ENCODE data around the gene ZNF576.
A peak's percentile ranks its signal among the peaks of the same experiment; 100 is the strongest.
"Not testable (repeated sequence)": the region's sequence is repeated elsewhere in the genome, so short reads cannot be mapped to it uniquely, and the experiment has no call there.

The ZNF576 gene

DNA sequence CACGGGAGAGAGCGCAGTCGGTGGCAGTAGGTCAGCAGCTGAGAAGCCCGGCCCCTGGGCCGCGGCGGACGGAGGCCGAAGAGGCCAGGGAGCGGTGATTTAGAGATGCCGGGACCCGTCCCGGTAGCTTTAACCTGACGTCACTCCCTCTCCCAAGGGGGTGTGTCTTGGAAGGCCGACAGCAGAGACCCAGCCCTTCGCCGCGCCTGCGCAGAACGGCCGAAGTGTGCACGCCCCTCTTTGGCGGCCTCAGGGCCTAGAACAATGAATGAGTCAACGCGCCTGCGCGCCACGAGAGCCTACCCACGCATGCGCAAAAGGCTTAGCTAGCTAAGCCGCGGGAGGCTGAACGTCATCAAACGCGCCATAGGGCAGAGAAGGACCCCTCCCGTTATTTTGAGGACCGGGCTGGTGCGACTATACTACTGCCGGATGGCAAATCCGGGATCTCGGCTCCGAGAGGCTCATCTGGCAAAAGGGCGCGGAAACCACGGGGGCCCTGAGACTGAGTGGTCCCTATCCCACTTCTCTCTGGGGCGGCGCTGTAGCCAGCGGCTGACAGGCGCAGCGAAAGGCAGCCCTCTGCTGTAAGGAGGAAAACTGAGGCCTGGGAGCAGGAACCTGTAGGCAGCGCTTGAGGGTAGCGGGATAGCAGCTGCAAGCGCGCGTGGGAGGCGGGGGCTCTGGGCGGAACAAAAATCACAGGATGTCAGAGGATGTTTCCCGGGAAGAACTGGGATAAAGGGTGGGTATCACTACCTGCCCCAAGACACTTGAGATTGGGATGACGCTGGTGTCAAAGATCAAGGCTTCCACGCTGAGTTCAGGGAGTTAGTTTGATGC lies at the start of gene ZNF576, which contains the start of gene IRGQ:
TSS of gene ZNF576 (plus strand) at position 597 of the 843 bp plus-strand sequence. CDS start 514 bp downstream, outside the sequence.
TSS of gene IRGQ (minus strand) at position 136 of the 843 bp plus-strand sequence. CDS start 796 bp downstream, outside the sequence.
- peak; percentile 98 for DNase-seq (ENCODE audit: low read depth)

GRCh38 chr19:43547926-43548325 lies 48.5 kb upstream of the ZNF576 start:
- not testable (repeated sequence) for DNase-seq (ENCODE audit: low read depth)

- DNase-seq (ENCODE audit: low read depth), result no peak
These were observed 47.7 kb upstream of the ZNF576 start for GRCh38 chr19:43548706-43549105.

GRCh38 chr19:43551399-43552197 lies 44.8 kb upstream of the ZNF576 start:
- no peak for DNase-seq (ENCODE audit: low read depth)

DNA sequence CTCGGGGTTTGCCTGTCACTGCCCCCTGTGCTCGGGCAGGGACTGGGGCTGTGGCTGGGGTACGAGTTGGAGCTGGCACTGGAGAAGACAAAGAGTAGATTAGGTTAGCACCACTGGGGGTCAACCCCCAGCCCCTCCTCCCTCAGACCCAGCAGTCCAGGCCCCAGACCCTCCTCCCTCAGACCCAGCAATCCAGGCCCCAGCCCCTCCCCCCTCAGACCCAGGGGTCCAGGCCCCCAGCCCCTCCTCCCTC lies 44.3 kb upstream of the ZNF576 start:
- DNase-seq (ENCODE audit: low read depth), result no peak

DNA sequence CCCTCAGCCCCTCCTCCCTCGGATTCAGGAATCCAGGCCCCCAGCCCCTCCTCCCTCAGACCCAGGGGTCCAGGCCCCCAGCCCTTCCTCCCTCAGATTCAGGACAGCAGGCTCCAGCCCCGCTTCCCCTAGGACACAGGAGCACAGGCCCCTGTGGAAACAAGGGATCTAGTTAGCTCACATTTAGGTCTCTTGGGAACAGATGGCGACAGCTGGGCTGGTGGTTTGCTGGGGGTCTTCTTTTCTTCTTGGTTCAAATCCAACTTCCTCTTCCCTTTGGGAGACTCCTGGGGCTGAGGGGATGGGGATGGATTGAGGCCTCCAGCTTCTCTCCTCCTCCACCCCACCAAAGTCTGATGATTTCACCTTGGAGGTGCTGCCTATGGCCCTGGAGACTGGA lies 43.8 kb upstream of the ZNF576 start:
- no peak for DNase-seq (ENCODE audit: low read depth)

- DNase-seq (ENCODE audit: low read depth), result no peak
These were observed 42.7 kb upstream of the ZNF576 start for GRCh38 chr19:43553656-43554055.

GRCh38 chr19:43554317-43554895 lies 42.0 kb upstream of the ZNF576 start:
- no peak for DNase-seq (ENCODE audit: low read depth)

DNA sequence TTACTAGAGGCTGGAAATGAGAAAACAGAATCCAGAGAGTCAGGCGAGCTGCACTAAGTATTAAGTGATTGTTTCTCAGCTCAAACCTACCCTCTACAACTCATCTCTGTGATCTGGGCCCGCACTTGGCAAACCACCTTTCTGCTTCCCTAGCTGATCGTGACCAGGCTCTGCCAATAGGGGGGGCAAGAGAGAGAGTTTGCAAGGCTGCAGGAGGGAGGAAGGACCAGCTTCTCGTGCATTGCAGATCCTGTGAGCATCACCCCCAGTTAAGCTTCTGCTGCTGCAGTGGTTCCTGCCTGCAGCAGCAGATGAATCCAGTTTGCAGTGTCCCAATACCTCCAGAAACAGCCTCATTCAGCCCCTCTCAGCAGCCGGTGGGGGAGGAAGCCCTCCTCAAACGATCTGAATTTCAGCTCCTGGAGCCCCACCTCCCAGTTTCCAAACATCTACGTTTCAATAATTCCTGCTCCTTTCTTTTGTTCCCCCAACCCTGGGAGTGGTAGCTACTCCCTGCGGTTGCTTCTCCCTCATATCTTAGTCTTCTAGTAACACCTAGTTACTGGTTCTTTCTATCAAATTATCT lies 41.1 kb upstream of the ZNF576 start:
- peak; percentile 51 for DNase-seq (ENCODE audit: low read depth)

DNA sequence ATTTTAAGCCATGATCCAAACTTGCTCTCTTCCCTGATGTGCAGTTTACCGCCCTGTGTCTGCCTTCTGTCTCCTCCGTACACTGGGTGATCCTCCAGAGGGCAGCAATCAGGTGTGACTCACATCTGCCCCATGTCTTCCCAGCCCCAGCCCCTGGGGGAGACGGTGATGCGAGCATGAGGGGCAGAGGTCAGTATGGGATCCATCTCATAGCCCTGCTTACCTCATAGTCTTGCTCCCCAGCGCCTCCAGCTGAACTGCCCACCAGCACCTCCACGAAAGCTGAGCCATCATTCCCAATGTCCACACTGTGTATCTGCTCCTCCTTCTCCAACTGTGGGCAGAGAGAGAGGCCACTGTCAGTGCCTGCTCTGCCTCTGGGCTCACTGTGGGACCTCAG lies 35.7 kb upstream of the ZNF576 start:
- DNase-seq (ENCODE audit: low read depth), result no peak

DNA sequence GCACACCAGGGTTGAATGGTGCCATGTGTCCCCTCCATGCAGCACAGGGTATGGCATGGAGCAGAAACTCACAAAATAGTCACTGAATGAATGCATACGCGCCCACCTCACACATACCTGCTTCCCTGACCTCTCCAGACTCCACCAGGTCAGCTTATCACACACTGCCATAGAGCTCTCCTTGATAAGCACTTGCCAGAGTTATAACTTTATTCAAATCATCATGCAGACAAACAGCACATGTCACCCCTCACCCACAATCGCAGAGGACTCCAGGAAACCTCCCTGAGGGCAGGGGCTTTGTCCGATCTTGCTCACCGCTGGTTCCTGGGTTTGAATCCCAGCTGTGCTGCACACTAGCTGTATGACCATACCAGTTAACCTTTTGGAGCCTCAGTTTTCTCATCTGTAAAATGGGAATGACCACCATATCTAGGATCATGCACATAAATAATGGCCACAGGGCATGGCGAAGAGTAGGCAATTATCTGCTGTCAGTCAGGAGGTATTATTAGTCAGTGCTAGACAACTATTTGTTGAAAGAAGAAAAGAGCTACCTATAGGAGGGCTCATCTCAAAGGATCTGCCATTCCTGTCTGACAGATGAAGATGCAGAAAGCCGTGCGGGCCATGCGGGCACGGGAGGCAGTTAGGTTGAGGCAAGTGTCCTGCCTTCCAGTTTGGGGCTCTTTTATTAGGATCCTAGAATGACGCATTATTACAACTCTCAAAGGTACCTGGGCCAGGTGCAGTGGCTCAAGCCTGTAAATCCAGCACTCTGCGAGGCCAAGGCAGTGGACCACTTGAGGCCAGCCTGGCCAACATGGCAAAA lies 35.0 kb upstream of the ZNF576 start:
- DNase-seq (ENCODE audit: low read depth), result no peak

DNA sequence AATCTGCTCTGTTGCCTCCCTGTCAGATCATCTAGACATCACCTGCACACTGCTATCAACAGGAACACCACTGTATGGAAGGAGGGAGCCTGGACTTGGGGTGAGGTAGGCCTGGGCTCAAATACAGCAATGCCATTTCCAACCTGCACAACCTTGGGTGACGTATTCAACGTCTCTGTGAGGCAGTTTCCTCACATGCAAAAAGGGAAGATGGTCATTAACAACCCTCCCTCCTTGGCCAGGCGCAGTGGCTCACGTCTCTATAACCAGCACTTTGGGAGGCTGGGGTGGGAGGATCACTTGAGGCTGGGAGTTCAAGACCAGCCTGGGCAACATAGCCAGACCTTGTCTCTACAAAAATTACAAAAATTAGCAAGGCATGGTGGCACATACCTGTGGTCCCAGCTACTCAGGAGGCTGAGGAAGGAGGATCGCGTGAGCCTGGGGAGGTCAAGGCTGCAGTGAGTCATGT lies 34.1 kb upstream of the ZNF576 start:
- no peak for DNase-seq (ENCODE audit: low read depth)

DNA sequence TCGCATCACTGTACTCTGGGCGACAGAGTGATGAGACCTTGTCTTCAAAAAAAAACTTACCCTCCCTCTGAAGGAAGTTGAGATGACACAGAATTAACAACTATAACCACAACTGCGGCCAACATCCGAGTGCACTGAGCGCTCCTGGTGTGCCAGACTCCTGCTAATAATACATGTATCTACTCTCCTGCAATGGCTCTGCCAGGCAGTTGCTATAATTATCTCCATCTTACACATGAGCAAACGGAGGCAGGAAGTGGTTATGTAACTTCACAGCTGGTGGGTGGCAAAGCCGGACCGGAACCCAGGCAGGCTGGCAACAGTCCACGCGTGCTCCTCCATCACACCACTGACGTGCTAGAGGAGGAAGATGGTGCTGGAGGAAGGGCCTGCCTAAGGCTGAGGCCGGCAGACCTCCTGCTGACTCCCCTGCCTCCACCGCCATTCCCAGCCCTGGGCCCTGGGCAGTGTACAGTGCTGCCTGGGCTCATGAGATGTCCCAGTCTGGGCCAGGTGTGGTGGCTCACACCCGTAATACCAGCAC lies 33.6 kb upstream of the ZNF576 start:
- DNase-seq (ENCODE audit: low read depth), result peak; percentile 80

DNA sequence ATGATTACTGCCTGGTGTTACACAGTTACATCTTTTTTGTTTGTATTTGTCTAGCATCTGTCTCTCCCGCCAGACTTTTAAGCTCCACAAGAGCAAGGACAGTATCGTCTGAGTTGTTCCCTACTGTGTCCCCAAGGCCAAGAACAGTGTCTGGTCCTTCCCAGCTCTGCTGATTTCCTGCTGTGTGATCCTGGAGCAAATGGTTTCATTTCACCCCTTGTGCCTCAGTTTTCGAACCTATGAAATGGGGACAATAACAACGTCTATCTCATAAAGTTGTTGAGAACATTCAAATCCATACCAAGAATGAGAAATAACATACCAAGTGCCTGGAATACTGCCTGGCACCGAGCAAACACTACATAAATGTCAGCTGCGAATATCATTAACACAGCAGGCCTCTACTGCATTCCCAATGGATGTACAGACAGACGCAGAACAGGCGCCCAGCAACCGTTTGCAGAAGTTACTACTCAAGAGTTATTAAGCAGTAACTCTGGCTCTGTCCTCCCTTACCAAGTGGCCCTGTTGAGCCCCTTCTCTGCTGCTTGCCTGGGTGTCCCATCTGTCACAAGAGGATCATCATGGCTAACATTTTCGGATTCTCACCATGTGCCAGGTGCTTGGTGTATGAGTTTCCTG lies 32.5 kb upstream of the ZNF576 start:
- DNase-seq (ENCODE audit: low read depth), result no peak

GRCh38 chr19:43564800-43565199 lies 31.6 kb upstream of the ZNF576 start:
- DNase-seq (ENCODE audit: low read depth), result no peak

- no peak for DNase-seq (ENCODE audit: low read depth)
These were observed 26.7 kb upstream of the ZNF576 start for GRCh38 chr19:43569657-43570056.

GRCh38 chr19:43570174-43570791 lies 26.1 kb upstream of the ZNF576 start:
- no peak for DNase-seq (ENCODE audit: low read depth)

GRCh38 chr19:43572171-43572588 lies 24.2 kb upstream of the ZNF576 start:
- no peak for DNase-seq (ENCODE audit: low read depth)

DNA sequence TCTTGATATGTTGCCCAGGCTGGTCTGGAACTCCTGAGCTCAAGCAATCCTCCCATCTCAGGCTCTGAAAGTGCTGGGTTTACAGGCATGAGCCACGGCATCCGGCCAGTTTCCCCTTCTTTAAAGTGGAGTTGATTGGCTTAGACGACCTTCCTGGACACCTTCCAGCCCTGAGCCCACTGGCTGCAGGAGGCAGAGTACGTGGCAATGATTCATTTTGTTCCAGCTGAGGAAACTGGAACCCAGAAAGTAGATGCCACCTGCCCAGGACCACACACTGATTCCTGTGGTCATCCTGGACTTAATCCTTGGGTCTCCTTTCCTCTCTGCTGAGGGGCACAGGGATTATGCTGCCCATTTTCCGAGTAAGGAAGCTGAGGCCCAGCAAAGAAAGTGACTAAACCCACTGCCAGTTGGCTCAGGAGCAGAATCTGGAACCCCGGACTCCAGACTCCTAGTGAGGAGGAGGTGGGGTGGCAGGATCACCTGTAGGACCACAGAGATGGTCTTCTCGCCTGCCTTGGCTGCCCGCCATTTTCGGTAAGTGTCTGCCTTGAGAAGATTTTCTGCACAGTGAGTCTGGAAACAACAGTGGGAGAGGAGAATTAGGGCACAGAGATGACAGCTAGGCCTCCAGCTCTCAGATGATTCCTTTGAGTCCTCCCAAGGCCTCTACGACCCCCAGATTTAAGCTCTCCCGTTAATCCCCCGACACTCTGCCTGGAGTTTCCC lies 21.8 kb upstream of the ZNF576 start:
- DNase-seq (ENCODE audit: low read depth), result no peak
